Karpas-422 (cell line): ENCODE results near the gene RPUSD4. TPM values are rescaled to one million over a fixed set of nuclear protein-coding genes. Genes with fewer than 3 reads are reported as not detected.

ENCODE experiments used
- DNase-seq: peaks from one replicate; pipeline ENCODE4 v3.0.0-alpha.2; 2015
- H2AFZ ChIP-seq: fragments of 200-600 bp; sonication (generic); 2 replicates; pipeline ENCODE4 v1.6.1; 2014; ENCODE audit warnings: antibody characterized with exemption, low read length, mixed read lengths
- H3K27ac ChIP-seq: fragments of 200-600 bp; sonication (generic); 2 replicates; pipeline ENCODE4 v1.5.1; 2014; ENCODE audit warnings: mild to moderate bottlenecking, low read length, moderate library complexity
- H3K27me3 ChIP-seq: fragments of 200-600 bp; sonication (generic); 2 replicates; pipeline ENCODE4 v1.6.1; 2014; ENCODE audit warnings: low read length, mixed read lengths
- H3K36me3 ChIP-seq: fragments of 200-600 bp; sonication (generic); 2 replicates; pipeline ENCODE4 v1.6.1; 2014; ENCODE audit warnings: low read length, mixed read lengths; ENCODE audit not compliant: insufficient read depth
- H3K4me1 ChIP-seq: fragments of 200-600 bp; sonication (generic); 2 replicates; pipeline ENCODE4 v1.6.1; 2014; ENCODE audit warnings: mild to moderate bottlenecking, low read length, mixed read lengths
- H3K4me2 ChIP-seq: fragments of 200-600 bp; sonication (generic); 2 replicates; pipeline ENCODE4 v1.6.1; 2014; ENCODE audit warnings: low read length, low read depth, mild to moderate bottlenecking; ENCODE audit not compliant: poor library complexity, severe bottlenecking
- H3K4me3 ChIP-seq: fragments of 200-600 bp; sonication (generic); 2 replicates; pipeline ENCODE4 v1.5.1; 2014; ENCODE audit warnings: mild to moderate bottlenecking, antibody characterized with exemption, low read length, mixed read lengths
- H3K79me2 ChIP-seq: fragments of 200-600 bp; sonication (generic); 2 replicates; pipeline ENCODE4 v1.6.1; 2014; ENCODE audit warnings: mild to moderate bottlenecking, low read length, mixed read lengths
- H3K9ac ChIP-seq: fragments of 200-600 bp; sonication (generic); 2 replicates; pipeline ENCODE4 v1.6.0; 2014; ENCODE audit warnings: low read length
- H3K9me2 ChIP-seq: fragments of 200-600 bp; sonication (generic), shearing (Covaris generic); replicated peaks from 2 replicates; pipeline ENCODE4 v1.6.0; 2014; ENCODE audit warnings: mild to moderate bottlenecking, low read length, moderate library complexity; ENCODE audit not compliant: insufficient read depth
- H3K9me3 ChIP-seq: fragments of 300-700, 200-600 bp; sonication (generic); 2 replicates; pipeline ENCODE4 v1.6.1; 2014; ENCODE audit warnings: low read length, mixed read lengths
- H4K20me1 ChIP-seq: fragments of 200-600 bp; sonication (generic); 2 replicates; pipeline ENCODE4 v1.6.1; 2014; ENCODE audit warnings: mild to moderate bottlenecking, antibody characterized with exemption, low read length, low read depth; ENCODE audit not compliant: insufficient read depth
- small RNA-seq: library from RNA; depleted of rRNA; stranded (forward); fragments of <200 nt; gene quantifications from one replicate; pipeline ENCODE3, GENCODE V24; 2014
- total RNA-seq: library from RNA; depleted of rRNA; stranded (reverse); fragments of >200 nt; shearing (Covaris generic); gene quantifications from 2 replicates; pipeline ENCODE4 v1.2.3, GENCODE V29; 2014; ENCODE audit warnings: low replicate concordance; rRNA removed

The RPUSD4 gene
- total RNA-seq, 1 experiment from 2014 or later, result 15.5 TPM

- no peak overlapping the region for H3K4me2 ChIP-seq
- H3K79me2 ChIP-seq, result no peaks in the 10 kb centered on the region
- H4K20me1 ChIP-seq, result no peaks in the 10 kb centered on the region
- no peaks in the 10 kb centered on the region for H3K36me3 ChIP-seq
- no peak for DNase-seq
- H3K4me3 ChIP-seq, result no peak overlapping the region
- H3K9me3 ChIP-seq, result no peaks in the 10 kb centered on the region
- H3K9me2 ChIP-seq, result no peaks in the 10 kb centered on the region
- no peaks in the 10 kb centered on the region for H3K27me3 ChIP-seq
- no peak overlapping the region for H3K27ac ChIP-seq
- no peaks in the 10 kb centered on the region; the same call in 1 of the 2 replicates for H3K4me1 ChIP-seq
- no peak overlapping the region for H2AFZ ChIP-seq
- no peak overlapping the region for H3K9ac ChIP-seq
Measured at GRCh38 chr11:126153972-126154371, 57.5 kb downstream of the RPUSD4 start.

GRCh38 chr11:126153006-126153405 lies 58.4 kb downstream of the RPUSD4 start:
- DNase-seq, result no peak
- Histone ChIP-seq H3K27ac (no peak overlapping the region), H3K4me3 (no peak overlapping the region), H3K9ac (no peak overlapping the region), H3K79me2 (no peaks in the 10 kb centered on the region), H3K9me3 (no peaks in the 10 kb centered on the region), H4K20me1 (no peaks in the 10 kb centered on the region), H3K9me2 (no peaks in the 10 kb centered on the region), H3K4me1 (no peaks in the 10 kb centered on the region; the same call in 1 of the 2 replicates), H3K27me3 (no peaks in the 10 kb centered on the region), H2AFZ (no peak overlapping the region), H3K36me3 (no peaks in the 10 kb centered on the region), H3K4me2 (no peak overlapping the region)

GRCh38 chr11:126152586-126152985 lies 58.9 kb downstream of the RPUSD4 start:
- Histone ChIP-seq H3K36me3 (no peaks in the 10 kb centered on the region), H3K27me3 (no peaks in the 10 kb centered on the region), H3K4me1 (no peaks in the 10 kb centered on the region), H3K27ac (no peak overlapping the region), H2AFZ (no peak overlapping the region), H3K79me2 (no peaks in the 10 kb centered on the region), H3K4me2 (no peak overlapping the region), H3K9me3 (no peaks in the 10 kb centered on the region), H3K9ac (no peak overlapping the region), H4K20me1 (no peaks in the 10 kb centered on the region), H3K4me3 (no peak overlapping the region), H3K9me2 (no peaks in the 10 kb centered on the region)
- DNase-seq, result peak; percentile 7

GRCh38 chr11:126152152-126152551 lies 59.3 kb downstream of the RPUSD4 start:
- no peaks in the 10 kb centered on the region for H3K9me3 ChIP-seq
- H3K9me2 ChIP-seq, result no peaks in the 10 kb centered on the region
- no peaks in the 10 kb centered on the region for H3K27me3 ChIP-seq
- no peak overlapping the region for H3K4me3 ChIP-seq
- no peak overlapping the region for H3K4me2 ChIP-seq
- no peak overlapping the region for H3K9ac ChIP-seq
- H2AFZ ChIP-seq, result no peak overlapping the region
- no peak overlapping the region for H3K27ac ChIP-seq
- H3K36me3 ChIP-seq, result no peaks in the 10 kb centered on the region
- H3K4me1 ChIP-seq, result no peaks in the 10 kb centered on the region
- no peaks in the 10 kb centered on the region for H4K20me1 ChIP-seq
- no peaks in the 10 kb centered on the region for H3K79me2 ChIP-seq
- peak; percentile 31 for DNase-seq

Small RNA genes within 50 kb of the gene (small RNA-seq; reads per million reads assigned to genes)
- gene AP001893.2 (not detected), gene RN7SL351P (not detected), gene RNU4-86P (not detected)

Other genes with a start within 250 kb of the RPUSD4 start
- gene CDON, start 148.8 kb downstream of the RPUSD4 start, total RNA-seq, result 0.36 and 2.1 TPM in 2 replicates
- 3.4 and 14.8 TPM in 2 replicates for gene FAM118B, start 132 bp upstream of the RPUSD4 start, total RNA-seq
- 41.0 and 58.4 TPM in 2 replicates for gene SRPRA, start 57.2 kb upstream of the RPUSD4 start, total RNA-seq
- gene FOXRED1, start 57.5 kb upstream of the RPUSD4 start, total RNA-seq, result 13.7 and 18.4 TPM in 2 replicates
- 4.4 and 4.8 TPM in 2 replicates for gene TIRAP, start 71.4 kb upstream of the RPUSD4 start, total RNA-seq
- 17.6 and 18.3 TPM in 2 replicates for gene DCPS, start 92.4 kb upstream of the RPUSD4 start, total RNA-seq
- gene ST3GAL4, start 144.0 kb upstream of the RPUSD4 start, total RNA-seq, result 5.8 and 6.6 TPM in 2 replicates